Cerebellar nuclear complex (tissue), 1 donor: ENCODE results near the gene SNAPC3.

Experiments
- DNase-seq, 2 experiments: peaks; one replicate each; lab custom pipeline; 2025; lab: John Stamatoyannopoulos, UW

The SNAPC3 gene

DNA sequence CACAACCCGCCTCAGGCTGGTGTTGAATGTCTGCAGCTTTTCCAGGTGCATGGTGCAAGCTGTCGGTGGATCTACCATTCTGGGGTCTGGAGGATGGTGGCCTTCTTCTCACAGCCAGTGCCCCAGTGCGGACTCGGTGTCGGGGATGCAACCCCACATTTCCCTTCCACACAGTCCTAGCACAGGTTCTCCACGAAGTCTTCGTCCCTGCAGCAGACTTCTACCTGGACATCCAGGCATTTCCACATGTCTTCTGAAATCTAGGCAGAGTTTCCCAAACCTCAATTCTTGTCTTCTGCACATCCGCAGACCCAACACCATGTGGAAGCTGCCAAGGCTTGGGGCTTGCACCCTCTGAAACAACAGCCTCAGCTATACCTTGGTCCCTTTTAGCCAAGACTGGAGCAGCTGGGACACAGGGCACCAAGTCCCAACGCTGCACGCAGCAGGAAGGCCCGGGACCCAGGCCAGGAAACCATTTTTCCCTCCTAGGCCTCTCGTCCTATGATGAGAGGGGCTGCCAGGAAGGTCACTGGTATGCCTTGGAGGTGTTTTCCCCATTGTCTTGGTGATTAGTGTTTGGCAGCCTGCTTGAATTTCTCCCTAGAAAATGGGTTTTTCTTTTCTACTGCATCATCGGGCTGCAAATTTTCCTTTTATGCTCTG, 69.9 kb downstream of the SNAPC3 start:
- DNase-seq = no peak

DNA sequence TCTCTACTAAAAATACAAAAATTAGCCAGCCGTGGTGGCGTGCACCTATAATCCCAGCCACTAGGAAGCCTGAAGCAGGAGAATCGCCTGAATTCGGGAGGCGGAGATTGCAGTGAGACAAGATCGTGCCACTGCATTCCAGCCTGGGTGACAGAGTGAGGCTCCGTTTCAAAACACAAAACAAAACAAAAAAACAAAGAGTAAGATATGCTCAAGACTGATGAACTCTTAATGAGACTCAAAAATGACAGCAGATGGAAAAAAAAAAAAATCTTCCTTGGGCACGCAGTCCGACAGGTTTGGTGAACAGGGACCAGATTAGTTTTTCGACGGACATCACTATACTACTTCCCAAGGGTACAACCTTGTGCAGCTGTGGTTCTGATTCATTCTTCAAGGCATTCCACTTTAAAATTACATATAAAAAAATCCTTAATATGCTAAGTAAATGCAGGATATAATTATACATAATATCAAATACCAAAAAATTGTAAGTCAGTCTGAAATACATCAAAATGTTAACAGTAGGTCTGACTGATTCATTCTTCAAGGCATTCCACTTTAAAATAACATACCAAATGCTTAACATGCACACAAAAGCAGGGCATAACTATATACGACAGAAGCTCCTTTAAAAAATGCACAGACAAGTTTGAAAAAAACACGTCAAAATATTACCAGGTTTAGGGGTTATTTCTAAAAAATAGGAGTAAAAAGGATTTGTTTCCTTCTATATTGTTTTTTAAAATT, 75.7 kb downstream of the SNAPC3 start:
- DNase-seq = no peak

DNA sequence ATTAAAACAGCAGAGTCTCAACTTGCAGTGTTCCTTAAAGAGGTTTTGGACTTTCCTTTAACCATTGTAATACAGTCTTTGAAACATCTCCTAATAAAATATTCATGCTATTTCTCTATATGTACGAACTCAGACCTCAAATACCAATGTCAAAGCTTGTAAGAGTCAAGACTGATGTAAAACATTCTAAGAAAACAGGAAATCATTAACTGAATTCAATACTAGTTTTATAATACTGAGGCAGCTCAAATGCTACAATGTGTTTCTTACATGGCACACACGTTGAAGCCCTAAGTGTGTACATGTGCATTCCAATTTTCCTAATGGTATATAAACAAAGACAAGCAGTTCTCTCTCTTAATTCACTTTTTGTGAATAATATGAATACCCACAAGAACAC, 76.5 kb downstream of the SNAPC3 start:
- DNase-seq = no peak

DNA sequence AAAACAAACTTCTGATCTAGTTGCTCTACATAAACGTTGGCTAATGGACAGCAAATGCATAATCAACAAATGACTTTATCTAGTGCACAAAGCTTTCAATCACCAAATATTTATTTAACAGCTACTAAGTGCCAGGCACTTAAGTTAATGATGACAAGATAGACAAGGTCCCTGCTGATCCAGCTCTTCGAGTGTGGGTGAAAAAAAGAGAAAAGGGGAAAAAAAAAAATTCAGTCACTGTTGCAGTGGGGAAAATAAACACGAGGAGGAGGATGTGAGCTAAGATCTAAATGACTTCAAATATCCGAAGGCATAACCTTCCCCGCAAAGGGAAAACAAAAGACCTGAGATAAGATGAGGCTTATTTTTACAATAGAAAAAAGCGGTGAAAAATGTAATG, 78.5 kb downstream of the SNAPC3 start:
- no peak for DNase-seq

DNA sequence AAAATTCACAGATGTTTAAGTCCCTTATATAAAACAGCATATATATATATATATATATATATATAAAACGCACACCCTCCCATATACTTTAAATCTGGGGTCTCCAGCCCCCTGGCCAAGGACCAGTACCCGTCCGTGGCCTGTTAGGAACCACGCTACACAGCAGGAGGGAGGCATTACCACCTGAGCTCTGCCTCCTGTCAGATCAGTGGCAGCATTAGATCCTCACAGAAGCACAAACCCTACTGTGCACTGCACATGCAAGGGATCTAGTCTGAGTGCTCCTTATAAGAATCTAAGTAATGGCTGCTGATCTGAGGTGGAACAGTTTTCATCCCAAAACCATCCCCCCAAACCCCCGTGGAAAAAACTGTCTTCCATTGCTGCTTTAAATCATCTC, 79.1 kb downstream of the SNAPC3 start:
- DNase-seq = no peak

DNA sequence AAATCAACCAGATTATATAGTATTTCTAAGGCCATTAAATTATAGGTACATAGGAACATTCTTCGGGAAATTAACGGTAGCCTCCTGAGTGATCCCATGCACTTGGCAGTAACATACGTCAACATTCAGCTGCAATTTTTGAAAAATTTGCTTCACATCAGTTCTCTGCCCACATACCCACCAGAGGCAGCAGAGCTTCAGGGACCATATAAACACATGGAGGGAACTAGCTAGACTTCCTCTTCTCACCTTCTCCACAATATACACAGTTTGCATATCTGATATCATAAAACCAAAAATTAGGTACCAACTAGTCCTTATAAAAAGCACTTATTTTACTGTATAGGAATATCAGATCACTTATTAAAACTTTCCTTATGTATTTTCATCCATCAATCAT, 83.2 kb downstream of the SNAPC3 start:
- DNase-seq = no peak

DNA sequence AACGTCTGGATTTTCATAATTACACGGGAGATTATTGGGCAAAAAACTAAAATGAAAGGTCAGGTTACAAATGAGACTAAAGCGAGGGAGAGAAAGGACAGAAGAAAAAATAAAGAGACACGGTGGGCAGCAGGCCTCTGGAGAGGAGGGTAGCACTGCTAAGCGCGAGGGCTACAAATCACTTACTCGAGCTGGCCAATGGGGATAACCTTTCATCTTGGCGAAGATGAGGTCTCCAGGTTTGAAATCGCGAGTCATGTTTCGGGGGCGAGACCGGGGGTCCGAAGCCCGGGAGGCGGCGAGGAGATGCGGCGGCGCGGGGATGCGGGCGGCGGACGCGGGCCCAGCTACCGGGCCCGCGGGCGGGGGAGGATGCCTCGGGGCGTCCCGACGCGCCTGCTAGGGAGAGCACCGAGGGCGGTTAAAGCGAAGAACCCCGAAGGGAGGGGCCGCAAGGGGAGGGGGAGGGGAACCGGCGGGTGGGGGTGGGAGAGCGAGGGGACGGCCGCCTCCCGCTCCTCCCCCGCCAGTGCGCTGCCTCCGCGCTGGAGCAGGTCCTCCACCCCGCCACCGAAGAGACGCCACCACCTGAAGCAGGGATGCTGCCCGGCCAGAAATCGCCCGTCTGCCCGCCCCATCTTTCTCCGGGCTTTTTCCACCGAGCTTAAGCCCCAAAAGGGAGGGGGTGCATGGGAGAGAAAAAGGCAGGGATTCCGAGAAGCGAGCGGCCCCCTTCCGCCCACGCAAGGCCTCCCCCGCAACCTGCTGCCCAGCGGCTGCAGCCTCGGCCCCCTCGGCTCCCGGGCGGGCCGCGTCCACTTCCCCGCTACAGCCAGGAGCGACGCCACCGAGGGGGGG, 87.5 kb downstream of the SNAPC3 start:
- peak in 1 of 2 experiments; percentile 21 for DNase-seq

DNA sequence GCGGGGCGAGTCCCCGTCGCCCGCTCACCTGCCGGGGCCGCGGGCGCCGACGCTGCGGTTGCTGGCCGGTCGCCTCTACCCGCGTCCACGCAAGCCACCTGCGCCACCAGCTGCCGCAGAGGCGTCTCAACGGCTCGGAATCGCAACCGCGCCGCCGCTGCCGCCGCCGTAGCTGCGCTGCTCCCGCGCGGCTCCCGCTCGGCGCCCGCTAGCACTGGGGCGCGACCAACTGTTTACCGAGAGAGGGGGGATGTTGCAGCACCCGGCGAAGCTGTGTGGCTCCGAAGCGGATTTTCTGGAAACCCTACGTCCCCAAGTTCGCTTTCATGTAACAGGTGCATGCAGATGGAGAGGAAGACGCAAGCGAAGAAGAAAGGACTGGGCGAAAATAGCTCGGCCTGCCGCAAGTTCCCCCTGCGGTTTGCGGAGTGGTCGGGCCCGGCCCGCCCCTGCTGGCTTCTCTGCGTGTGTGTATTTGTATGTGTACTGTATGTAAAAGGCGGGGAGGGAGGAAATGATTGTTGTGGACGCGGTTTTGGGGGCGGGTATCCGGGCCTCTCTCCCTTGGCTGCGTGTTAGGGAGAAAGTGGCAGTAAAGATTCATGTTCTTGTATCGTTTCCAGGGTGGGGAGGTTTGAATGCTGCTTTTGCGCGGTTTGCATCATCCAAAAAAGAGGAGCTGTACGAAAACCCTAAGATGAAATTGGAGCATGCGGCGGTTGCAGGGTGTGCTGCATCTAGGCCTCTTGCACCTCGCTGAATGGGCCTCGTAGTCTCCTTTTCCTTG, 88.3 kb downstream of the SNAPC3 start, which contains the start of gene PSIP1:
TSS of gene PSIP1 (minus strand) at position 182 of the 787 bp plus-strand sequence. CDS start 782 bp downstream, outside the sequence.
- peak in 1 of 2 experiments; percentile 82 for DNase-seq
